K562 (cell line): ENCODE data around the gene LDLRAD3. TPM values are rescaled to one million over a fixed set of nuclear protein-coding genes. Genes with fewer than 3 reads are reported as not detected.

Experiments
- ATAC-seq: fragments of 200-7000 bp; cut with Tn5 transposase; 3 replicates; pipeline ENCODE4 v1.9.1; 2020; ENCODE audit warnings: moderate library complexity
- BruUV-seq: library from RNA; stranded (reverse); fragments of 400-500 nt; replicated peaks from 2 replicates; lab custom pipeline; 2021; lab: Mats Ljungman, UMichigan
- CTCF ChIA-PET: fragments of 300-600 bp; formaldehyde crosslinking; extraction: SDS; loops from one replicate; lab custom pipeline; 2021; ENCODE audit warnings: low intra/inter-chr PET ratio; lab: Yijun Ruan, JAX
- POLR2A ChIA-PET: fragments of 300-600, 350-650 bp; sonication (Branson Sonifier 250); formaldehyde crosslinking; extraction: SDS; loops from one replicate; lab custom pipeline; 2021; ENCODE audit warnings: antibody characterized with exemption, inconsistent platforms; lab: Yijun Ruan, JAX
- DNase-seq, 4 experiments: peaks; one replicate each; pipeline versions ENCODE4 v3.0.0 to v3.0.0-alpha.2; 2011 to 2018; ENCODE audit warnings: low spot score in 3 of 4, mixed read lengths in 3 of 4; ENCODE audit errors: extremely low read depth in 1 of 4
- FAIRE-seq: peaks from 2 replicates; lab custom pipeline; 2011; peaks lifted over from hg19 to GRCh38; lab: Jason Lieb, UNC
- H2AFZ ChIP-seq: 2 replicates; pipeline ENCODE4 v1.6.0; 2011; ENCODE audit warnings: low read depth, low read length, control low read depth, inconsistent platforms
- H3K27ac ChIP-seq: fragments of 200-600 bp; 3 replicates; pipeline ENCODE4 v1.8.0; 2011; ENCODE audit warnings: low read depth, mild to moderate bottlenecking, control low read depth, inconsistent platforms, low read length, moderate library complexity, mixed read lengths; ENCODE audit errors: extremely low read depth
- H3K27me3 ChIP-seq, 2 experiments: fragments of 300-600 bp in 1 of 2; 2 replicates in 1 of 2; 3 replicates in 1 of 2; pipeline versions ENCODE4 v1.6.0 to v1.8.0; 2011; ENCODE audit warnings: inconsistent platforms in 2 of 2, low read length in 2 of 2, mild to moderate bottlenecking in 1 of 2, mixed read lengths in 1 of 2, moderate library complexity in 1 of 2; ENCODE audit not compliant: control insufficient read depth in 2 of 2, insufficient read depth in 2 of 2
- H3K36me3 ChIP-seq: fragments of 300-600 bp; 3 replicates; pipeline ENCODE4 v1.8.0; 2011; ENCODE audit warnings: mild to moderate bottlenecking, low read length, inconsistent platforms; ENCODE audit not compliant: control insufficient read depth, insufficient read depth
- H3K4me1 ChIP-seq, 2 experiments: fragments of 200-600 bp in 1 of 2; replicated peaks in 1 of 2; 2 replicates in 1 of 2; 3 replicates in 1 of 2; pipeline versions ENCODE4 v1.5.1 to v1.8.0; 2011; ENCODE audit warnings: inconsistent platforms in 2 of 2, low read length in 2 of 2, mild to moderate bottlenecking in 1 of 2, mixed read lengths in 1 of 2, moderate library complexity in 1 of 2; ENCODE audit not compliant: control insufficient read depth in 2 of 2, insufficient read depth in 2 of 2
- H3K4me2 ChIP-seq: 2 replicates; pipeline ENCODE4 v1.6.1; 2011; ENCODE audit warnings: low read length, control low read depth, inconsistent platforms, mixed read lengths; ENCODE audit not compliant: insufficient read depth
- H3K4me3 ChIP-seq: fragments of 200-600 bp; sonication (generic), shearing (Covaris generic); 2 replicates; pipeline ENCODE4 v1.5.1; 2016; ENCODE audit warnings: control low read depth, inconsistent platforms
- H3K79me2 ChIP-seq: fragments of 200-600 bp; 3 replicates; pipeline ENCODE4 v1.8.0; 2011; ENCODE audit warnings: low read length, inconsistent platforms; ENCODE audit not compliant: control insufficient read depth, insufficient read depth
- H3K9ac ChIP-seq, 2 experiments: 2 replicates each; pipeline versions ENCODE4 v1.6.0 to v1.6.1; 2011; ENCODE audit warnings: low read depth in 2 of 2, low read length in 2 of 2, control low read depth in 1 of 2, inconsistent platforms in 1 of 2, mild to moderate bottlenecking in 1 of 2, mixed read lengths in 1 of 2; ENCODE audit not compliant: insufficient read depth in 1 of 2
- H3K9me1 ChIP-seq: one replicate; pipeline ENCODE4 v1.6.0; 2011; ENCODE audit warnings: inconsistent platforms, mild to moderate bottlenecking, low read length, moderate library complexity; ENCODE audit not compliant: control insufficient read depth, insufficient read depth
- H3K9me3 ChIP-seq: replicated peaks from 2 replicates; pipeline ENCODE4 v1.5.1; 2011; ENCODE audit warnings: low read depth, low read length, inconsistent platforms; ENCODE audit not compliant: control insufficient read depth, insufficient read depth
- H4K20me1 ChIP-seq: replicated peaks from 2 replicates; pipeline ENCODE4 v1.6.1; 2011; ENCODE audit warnings: low read length, inconsistent platforms, mixed read lengths; ENCODE audit not compliant: control insufficient read depth, insufficient read depth
- BCLAF1 ChIP-seq, 2 experiments: fragments of 450-650 bp in 1 of 2; IDR thresholded peaks; 2 replicates each; pipeline ENCODE4 v1.6.1; 2011 to 2017; ENCODE audit warnings: low read depth in 2 of 2, antibody characterized with exemption in 1 of 2, borderline replicate concordance in 1 of 2, low read length in 1 of 2, mild to moderate bottlenecking in 1 of 2, mixed read lengths in 1 of 2; ENCODE audit not compliant: control insufficient read depth in 1 of 2
- CSDE1 ChIP-seq, 2 experiments: fragments of 450-650 bp; IDR thresholded peaks; 2 replicates each; pipeline ENCODE4 v1.6.1; 2016; ENCODE audit warnings: mild to moderate bottlenecking in 1 of 2
- ETV5 ChIP-seq: sonication (generic); formaldehyde crosslinking; IDR thresholded peaks from 2 replicates; pipeline ENCODE4 v1.4.0; 2020; ENCODE audit warnings: low read depth, mild to moderate bottlenecking, missing genetic modification reagents
- HCFC1 ChIP-seq: IDR thresholded peaks from 2 replicates; pipeline ENCODE4 v1.6.1; 2012; ENCODE audit warnings: low read depth, low read length, improper control_type of control experiment
- KDM2B ChIP-seq: fragments of 250-450 bp; sonication (Bioruptor Pico); IDR thresholded peaks from 2 replicates; pipeline ENCODE4 v1.8.0; 2021; ENCODE audit warnings: mild to moderate bottlenecking, moderate library complexity
- SIN3B ChIP-seq: fragments of 450-650 bp; IDR thresholded peaks from 2 replicates; pipeline ENCODE4 v1.6.1; 2017; ENCODE audit warnings: low read depth, mild to moderate bottlenecking, moderate library complexity
- SMARCB1 ChIP-seq: IDR thresholded peaks from 2 replicates; pipeline ENCODE4 v1.6.1; 2011; ENCODE audit warnings: improper control_type of control experiment, low read depth; ENCODE audit not compliant: insufficient read length
- TCF7L2 ChIP-seq: fragments of 150-350 bp; IDR thresholded peaks from 2 replicates; pipeline ENCODE4 v1.6.1; 2016; ENCODE audit warnings: low read depth, mild to moderate bottlenecking, low read length, moderate library complexity
- ZBTB49 ChIP-seq: sonication (generic); formaldehyde crosslinking; IDR thresholded peaks from 2 replicates; pipeline ENCODE4 v1.8.0; 2022; ENCODE audit warnings: missing genetic modification reagents, mild to moderate bottlenecking, borderline replicate concordance
- ZNF282 ChIP-seq: sonication (generic); formaldehyde crosslinking; IDR thresholded peaks from 2 replicates; pipeline ENCODE4 v1.8.1; 2023; ENCODE audit warnings: missing genetic modification reagents
- ZNF551 ChIP-seq: fragments of 250-450 bp; sonication (Bioruptor Pico); IDR thresholded peaks from 2 replicates; pipeline ENCODE4 v1.5.0; 2021; ENCODE audit warnings: mild to moderate bottlenecking, moderate library complexity
- ZNF778 ChIP-seq: fragments of 450-650 bp; formaldehyde crosslinking; IDR thresholded peaks from 2 replicates; pipeline ENCODE4 v1.4.0; 2020; ENCODE audit warnings: mild to moderate bottlenecking, moderate library complexity
- WGBS: fragments of 100-300 bp; shearing (Covaris generic); methylation state at CpG from one replicate; pipeline ENCODE4 v1.1.6; 2016; ENCODE audit warnings: low coverage, mixed read lengths; ENCODE audit not compliant: insufficient coverage; ENCODE audit errors: missing lambda C conversion rate; 5-methylcytosine and 5-hydroxymethylcytosine counted together
- in situ Hi-C: fragments of 300-500 bp; cut with MboI; formaldehyde crosslinking; loops from 4 replicates; pipeline ENCODE4 v1.15.0; 2018; ENCODE audit warnings: inconsistent platforms, mixed read lengths
- intact Hi-C: fragments of 100-400 bp; cut with micrococcal nuclease; formaldehyde crosslinking; loops from 2 replicates; pipeline ENCODE4 v1.14.2; 2022
- polyA plus RNA-seq, 8 experiments: library from polyadenylated mRNA; depleted of rRNA in 4 of 8; stranded (reverse) in 5 of 8; unstranded in 3 of 8; fragments of >200 nt; fragmentation: Nextera tagmentation in 2 of 8; fragmentation: Illumina TruSeq in 1 of 8; extraction: Ambion mirVana in 2 of 8; extraction: Trizol in 1 of 8; gene quantifications; 2 replicates each; pipeline versions ENCODE4 v1.2.1 to v1.2.3, GENCODE V29; 2011 to 2014; ENCODE audit warnings: inconsistent platforms in 1 of 8, missing spikeins in 1 of 8
- total RNA-seq, 7 experiments: library from RNA; depleted of rRNA in 6 of 7; stranded (reverse); fragments of >200 nt in 6 of 7; fragmentation: Illumina TruSeq in 2 of 7; extraction: Trizol in 2 of 7; gene quantifications; 2 replicates each; pipeline versions ENCODE4 v1.2.1 to v1.2.3, GENCODE V29; 2011 to 2021; ENCODE audit warnings: low replicate concordance in 1 of 7

LDLRAD3 gene
- total and polyA plus RNA-seq, 9 of the 15 experiments (the other 6 are each of a cell fraction or from before 2014, with no cell fraction given): 0.73 to 7.2 (median 3.5) TPM

- TF ChIP-seq TCF7L2 (no peak), ZNF282 (CRISPR knock-in tag) (no peak), HCFC1 (no peak)
Measured at GRCh38 chr11:35982061-35982460, 38.2 kb downstream of the LDLRAD3 start (continued).

GRCh38 chr11:35983981-35984380 lies 40.1 kb downstream of the LDLRAD3 start:
- no peak overlapping the region for H3K9ac ChIP-seq
- no peaks in the 10 kb centered on the region for H3K4me1 ChIP-seq
- H3K4me3 ChIP-seq: no peak overlapping the region
- H3K9me3 ChIP-seq: no peaks in the 10 kb centered on the region
- no peak for DNase-seq
- no peaks in the 10 kb centered on the region for H4K20me1 ChIP-seq
- POLR2A ChIA-PET: no interaction called here
- no peak for ATAC-seq
- H3K79me2 ChIP-seq: no peaks in the 10 kb centered on the region
- intact Hi-C loops: no loop called here
- no TSS peak for BruUV-seq
- no peak for FAIRE-seq
- H3K27me3 ChIP-seq: peaks cover 9 to 15% of the 10 kb centered on the region in 2 experiments; a peak in 3 of 5 replicates
- 0% methylated on average over 1 of the region's 1 CpG for WGBS
- in situ Hi-C loops: no loop called here
- H3K4me2 ChIP-seq: no peak overlapping the region
- no peak overlapping the region for H3K27ac ChIP-seq
- H3K9me1 ChIP-seq: no peaks in the 10 kb centered on the region
- no peaks in the 10 kb centered on the region for H3K36me3 ChIP-seq
- no peak overlapping the region for H2AFZ ChIP-seq
- CTCF ChIA-PET: no interaction called here
- TF ChIP-seq ETV5 (CRISPR knock-in tag) (no peak), BCLAF1 (IDR thresholded peaks at IDR 0.05; ENCODE audit: borderline replicate concordance in 1 of 2, control insufficient read depth in 1 of 2, low read depth in 2 of 2, low read length in 1 of 2) (no peak), ZNF778 (no peak), KDM2B (CRISPR knock-in tag) (no peak), ZNF551 (CRISPR knock-in tag) (no peak), CSDE1 (IDR thresholded peaks at IDR 0.05) (no peak), SMARCB1 (no peak), SIN3B (no peak), ZBTB49 (CRISPR knock-in tag) (no peak)
